ENCODE data around the gene NCKAP5L. TPM values are rescaled to one million over a fixed set of nuclear protein-coding genes. Genes with fewer than 3 reads are reported as not detected.

NCKAP5L gene
- total RNA-seq, 1 experiment from 2014 or later: 19.5 TPM

DNA sequence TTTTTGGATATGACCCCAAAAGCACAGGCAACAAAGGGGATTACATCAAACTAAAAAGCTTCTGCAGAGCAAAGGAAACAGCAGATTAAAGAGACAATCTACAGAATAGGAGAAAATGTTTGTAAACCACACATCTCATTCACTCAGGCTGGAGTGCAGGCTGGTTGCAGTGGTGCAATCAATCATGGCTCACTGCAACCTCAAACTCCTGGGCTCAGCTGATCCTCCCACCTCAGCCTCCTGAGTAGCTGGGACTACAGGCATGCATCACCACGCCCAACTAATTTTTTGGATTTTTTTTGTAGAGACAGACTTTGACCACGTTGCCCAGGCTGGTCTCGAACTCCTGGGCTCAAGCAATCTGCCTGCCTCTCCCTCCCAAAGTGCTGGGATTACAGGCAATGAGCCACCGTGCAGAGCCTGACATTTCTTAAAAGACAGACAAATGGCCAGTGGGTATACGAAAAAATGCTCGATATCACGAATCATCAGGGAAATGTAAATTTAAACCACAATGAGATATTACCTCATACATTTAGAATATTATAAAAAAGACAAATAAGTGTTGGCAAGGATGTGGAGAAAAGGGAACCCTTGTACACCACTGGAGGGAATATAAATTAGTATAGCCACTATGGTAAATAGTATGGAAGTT, 9.8 kb downstream of the NCKAP5L start:
- TF ChIP-seq, protein P1, sequence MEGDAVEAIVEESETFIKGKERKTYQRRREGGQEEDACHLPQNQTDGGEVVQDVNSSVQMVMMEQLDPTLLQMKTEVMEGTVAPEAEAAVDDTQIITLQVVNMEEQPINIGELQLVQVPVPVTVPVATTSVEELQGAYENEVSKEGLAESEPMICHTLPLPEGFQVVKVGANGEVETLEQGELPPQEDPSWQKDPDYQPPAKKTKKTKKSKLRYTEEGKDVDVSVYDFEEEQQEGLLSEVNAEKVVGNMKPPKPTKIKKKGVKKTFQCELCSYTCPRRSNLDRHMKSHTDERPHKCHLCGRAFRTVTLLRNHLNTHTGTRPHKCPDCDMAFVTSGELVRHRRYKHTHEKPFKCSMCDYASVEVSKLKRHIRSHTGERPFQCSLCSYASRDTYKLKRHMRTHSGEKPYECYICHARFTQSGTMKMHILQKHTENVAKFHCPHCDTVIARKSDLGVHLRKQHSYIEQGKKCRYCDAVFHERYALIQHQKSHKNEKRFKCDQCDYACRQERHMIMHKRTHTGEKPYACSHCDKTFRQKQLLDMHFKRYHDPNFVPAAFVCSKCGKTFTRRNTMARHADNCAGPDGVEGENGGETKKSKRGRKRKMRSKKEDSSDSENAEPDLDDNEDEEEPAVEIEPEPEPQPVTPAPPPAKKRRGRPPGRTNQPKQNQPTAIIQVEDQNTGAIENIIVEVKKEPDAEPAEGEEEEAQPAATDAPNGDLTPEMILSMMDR (IDR thresholded peaks at IDR 0.05; ENCODE audit: insufficient read depth in 1 of 2, low read depth in 1 of 2, low read length in 1 of 2, severe bottlenecking in 1 of 2, unreplicated experiment in 1 of 2): no peak
- ChIA-PET POLR2A (no interaction called here), CTCF (no interaction called here)
- no peak for DNase-seq
- no TSS peak for BruUV-seq (replicated peaks)
- H3K4me3 ChIP-seq (ENCODE audit: low read depth, low read length): no peak overlapping the region
- H3K4me3 Mint-ChIP-seq (ENCODE audit: unreplicated experiment): no peak overlapping the region
- H3K27me3 ChIP-seq (replicated peaks; ENCODE audit: control insufficient read depth, insufficient read depth, low read length): no peaks in the 10 kb centered on the region
- no peaks in the 10 kb centered on the region for H3K27me3 Mint-ChIP-seq (ENCODE audit: insufficient read depth, unreplicated experiment)
- H3K36me3 Mint-ChIP-seq (ENCODE audit: insufficient read depth, unreplicated experiment): peaks cover 5% of the 10 kb centered on the region
- H3K9me3 Mint-ChIP-seq (ENCODE audit: unreplicated experiment): no peaks in the 10 kb centered on the region
- H3K9me3 ChIP-seq: no peaks in the 10 kb centered on the region
- no peaks in the 10 kb centered on the region for H3K4me1 Mint-ChIP-seq (ENCODE audit: low read depth, unreplicated experiment)
- H3K4me1 ChIP-seq: no peaks in the 10 kb centered on the region
- no peaks in the 10 kb centered on the region for H3K36me3 ChIP-seq (ENCODE audit: control insufficient read depth, insufficient read depth, low read length)
- H3K27ac Mint-ChIP-seq (ENCODE audit: unreplicated experiment): no peak overlapping the region
- intact Hi-C loops (cut with micrococcal nuclease; ENCODE audit: unreplicated experiment): no loop called here

DNA sequence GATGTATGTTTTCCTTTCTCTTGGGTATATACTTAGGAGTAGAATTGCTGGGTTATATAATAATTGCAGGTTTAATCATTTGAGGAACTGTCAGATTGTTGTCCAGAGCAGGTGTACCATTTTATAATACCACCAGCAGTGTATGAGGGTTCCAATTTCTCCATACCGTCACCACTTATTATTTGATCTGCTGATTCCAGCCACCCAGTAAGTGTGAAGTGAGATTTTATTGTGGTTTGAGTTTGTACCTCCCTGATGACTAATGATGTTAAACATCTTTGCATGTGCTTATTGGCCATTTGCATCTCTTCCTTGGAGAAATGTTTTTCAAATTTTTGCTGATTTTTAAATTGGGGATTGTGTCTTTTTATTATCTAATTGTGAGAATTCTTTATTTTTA, 15.1 kb downstream of the NCKAP5L start:
- TF ChIP-seq, protein P1 (IDR thresholded peaks at IDR 0.05; ENCODE audit: insufficient read depth in 1 of 2, low read depth in 1 of 2, low read length in 1 of 2, severe bottlenecking in 1 of 2, unreplicated experiment in 1 of 2): no peak
- CTCF ChIA-PET: no interaction called here
- POLR2A ChIA-PET: no interaction called here
- no peaks in the 10 kb centered on the region for H3K4me1 ChIP-seq
- H3K27me3 ChIP-seq (replicated peaks; ENCODE audit: control insufficient read depth, insufficient read depth, low read length): no peaks in the 10 kb centered on the region
- Mint-ChIP-seq H3K36me3 (ENCODE audit: insufficient read depth, unreplicated experiment) (no peaks in the 10 kb centered on the region), H3K9me3 (ENCODE audit: unreplicated experiment) (no peaks in the 10 kb centered on the region), H3K4me3 (ENCODE audit: unreplicated experiment) (no peak overlapping the region), H3K4me1 (ENCODE audit: low read depth, unreplicated experiment) (no peaks in the 10 kb centered on the region), H3K27me3 (ENCODE audit: insufficient read depth, unreplicated experiment) (no peaks in the 10 kb centered on the region), H3K27ac (ENCODE audit: unreplicated experiment) (no peak overlapping the region)
- H3K4me3 ChIP-seq (ENCODE audit: low read depth, low read length): no peak overlapping the region
- H3K9me3 ChIP-seq: no peaks in the 10 kb centered on the region
- no peak for DNase-seq
- no TSS peak for BruUV-seq (replicated peaks)
- no peaks in the 10 kb centered on the region for H3K36me3 ChIP-seq (ENCODE audit: control insufficient read depth, insufficient read depth, low read length)
- intact Hi-C loops (cut with micrococcal nuclease; ENCODE audit: unreplicated experiment): no loop called here

DNA sequence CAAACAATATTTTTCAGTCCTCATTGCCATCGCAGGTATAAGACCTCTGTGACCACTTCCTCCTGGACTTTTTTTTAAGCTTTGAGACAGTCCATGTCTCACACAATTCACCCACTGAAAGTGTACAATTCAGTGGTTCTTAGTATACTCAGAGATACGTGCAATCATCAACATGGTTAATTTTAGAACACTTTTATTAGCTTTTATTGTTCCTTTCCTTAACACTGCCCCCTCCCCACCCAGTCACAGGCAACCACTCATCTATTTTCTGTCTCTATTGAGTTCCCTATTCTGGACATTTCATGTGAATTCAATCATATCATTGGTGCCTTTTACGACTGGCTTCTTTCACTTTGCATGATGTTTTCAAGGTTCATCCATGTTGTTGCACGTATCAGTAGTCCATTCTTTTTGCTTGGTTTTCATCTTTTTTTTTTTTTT, 16.2 kb downstream of the NCKAP5L start:
- DNase-seq: no peak
- H3K4me3 ChIP-seq (ENCODE audit: low read depth, low read length): no peak overlapping the region
- H3K4me1 Mint-ChIP-seq (ENCODE audit: low read depth, unreplicated experiment): no peaks in the 10 kb centered on the region
- CTCF ChIA-PET: no interaction called here
- H3K27me3 ChIP-seq (replicated peaks; ENCODE audit: control insufficient read depth, insufficient read depth, low read length): no peaks in the 10 kb centered on the region
- intact Hi-C loops (cut with micrococcal nuclease; ENCODE audit: unreplicated experiment): no loop called here
- H3K27me3 Mint-ChIP-seq (ENCODE audit: insufficient read depth, unreplicated experiment): no peaks in the 10 kb centered on the region
- no peaks in the 10 kb centered on the region for H3K36me3 Mint-ChIP-seq (ENCODE audit: insufficient read depth, unreplicated experiment)
- no peak overlapping the region for H3K4me3 Mint-ChIP-seq (ENCODE audit: unreplicated experiment)
- POLR2A ChIA-PET: no interaction called here
- no peaks in the 10 kb centered on the region for H3K9me3 Mint-ChIP-seq (ENCODE audit: unreplicated experiment)
- TF ChIP-seq, protein P1 (IDR thresholded peaks at IDR 0.05; ENCODE audit: insufficient read depth in 1 of 2, low read depth in 1 of 2, low read length in 1 of 2, severe bottlenecking in 1 of 2, unreplicated experiment in 1 of 2): no peak
- no TSS peak for BruUV-seq (replicated peaks)
- no peaks in the 10 kb centered on the region for H3K36me3 ChIP-seq (ENCODE audit: control insufficient read depth, insufficient read depth, low read length)
- H3K4me1 ChIP-seq: no peaks in the 10 kb centered on the region
- no peaks in the 10 kb centered on the region for H3K9me3 ChIP-seq
- H3K27ac Mint-ChIP-seq (ENCODE audit: unreplicated experiment): no peak overlapping the region

All from Caco-2 (cell line).